ENCODE data around the gene PDPK1. TPM values are rescaled to one million over a fixed set of nuclear protein-coding genes. Genes with fewer than 3 reads are reported as not detected.

PDPK1 gene
- 17.2 and 20.6 TPM in 2 replicates for total RNA-seq

DNA sequence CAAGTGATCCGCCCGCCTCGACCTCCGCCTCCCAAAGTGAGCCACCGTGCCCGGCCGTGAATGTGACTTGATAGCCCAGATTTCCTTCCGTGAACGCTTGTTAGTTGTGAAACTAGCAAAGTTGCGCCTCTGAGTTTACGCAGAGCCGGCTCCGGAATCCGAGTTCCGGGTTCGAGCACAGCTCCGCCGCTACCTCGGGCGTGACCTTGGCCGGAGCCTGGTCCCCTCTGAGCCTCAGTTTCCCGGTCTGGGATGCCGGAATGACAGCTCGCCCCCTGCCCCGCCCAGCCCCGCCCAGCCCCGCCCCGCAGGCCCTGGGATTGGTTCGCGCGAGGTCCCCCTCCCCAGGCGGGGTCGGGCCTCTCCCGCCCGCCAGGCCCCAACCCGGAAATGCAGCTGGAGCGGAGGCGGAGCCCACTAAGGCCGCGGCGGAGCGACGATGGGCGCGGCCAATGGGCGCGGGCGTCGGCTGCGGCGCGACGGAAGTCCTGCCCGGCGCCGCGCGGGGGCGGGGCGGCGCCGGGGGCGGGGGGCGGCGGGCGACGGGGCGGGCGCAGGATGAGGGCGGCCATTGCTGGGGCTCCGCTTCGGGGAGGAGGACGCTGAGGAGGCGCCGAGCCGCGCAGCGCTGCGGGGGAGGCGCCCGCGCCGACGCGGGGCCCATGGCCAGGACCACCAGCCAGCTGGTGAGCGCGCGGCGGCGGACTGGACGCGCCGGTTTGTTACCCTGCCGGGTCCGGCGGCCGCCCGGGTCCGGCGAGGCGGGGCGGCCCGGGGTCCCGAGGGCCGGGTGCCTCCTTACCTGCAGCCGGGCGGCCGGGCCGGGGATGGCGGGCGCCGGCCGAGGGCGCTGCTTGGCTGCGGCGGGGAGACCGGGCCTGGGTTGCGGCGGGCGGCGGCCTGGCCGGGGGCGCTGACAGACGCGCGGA lies at the start of gene PDPK1:
TSS of gene PDPK1 (plus strand) at position 571 of the 929 bp plus-strand sequence. CDS start at position 663, 92 bp downstream.

DNA sequence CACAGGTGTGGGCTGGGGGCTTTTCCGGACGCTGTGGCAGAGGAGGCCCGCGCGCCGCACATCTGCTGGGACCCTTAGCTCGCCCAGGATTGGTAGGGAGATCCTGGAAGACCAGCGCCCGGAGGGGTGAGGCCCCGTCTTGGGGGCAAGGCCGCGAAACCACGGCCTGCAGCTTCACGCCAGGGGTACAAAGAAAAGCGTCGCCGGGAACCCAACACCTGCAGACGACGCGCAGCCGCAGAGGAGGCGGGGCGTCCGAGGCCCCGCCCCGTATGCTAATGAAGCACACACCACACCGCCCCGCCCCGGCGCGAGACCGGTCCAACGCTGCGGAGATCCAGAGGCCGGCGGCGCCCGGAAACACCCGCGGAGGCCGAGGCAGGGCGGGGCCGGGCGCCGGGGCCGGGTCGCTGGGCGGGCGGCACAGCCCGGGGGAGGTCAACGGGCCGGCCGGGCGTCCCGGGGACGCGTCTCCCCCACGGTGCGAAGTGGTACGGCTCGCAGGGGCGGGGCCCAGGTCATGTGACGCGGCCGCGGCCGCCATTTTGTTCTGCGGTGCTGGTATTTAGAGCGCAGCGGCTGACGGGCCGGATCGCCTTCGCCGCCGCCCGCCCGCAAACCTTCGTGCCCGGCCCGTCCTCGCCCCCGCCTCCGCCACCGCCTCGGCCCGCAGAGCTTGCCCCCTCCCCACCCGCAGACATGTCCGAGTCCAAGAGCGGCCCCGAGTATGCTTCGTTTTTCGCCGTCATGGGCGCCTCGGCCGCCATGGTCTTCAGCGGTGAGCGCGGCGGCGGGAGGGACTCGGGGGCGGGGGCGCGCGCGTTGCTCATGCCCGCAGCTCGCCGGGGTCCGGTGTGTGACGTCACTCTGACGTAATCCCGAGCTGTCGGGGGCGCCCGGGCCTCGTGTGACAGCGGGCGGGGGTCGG lies 24.2 kb upstream of the PDPK1 start, which contains the start of gene ATP6V0C:
TSS of gene ATP6V0C (plus strand) at position 548 of the 928 bp plus-strand sequence. CDS start at position 700, 152 bp downstream.

DNA sequence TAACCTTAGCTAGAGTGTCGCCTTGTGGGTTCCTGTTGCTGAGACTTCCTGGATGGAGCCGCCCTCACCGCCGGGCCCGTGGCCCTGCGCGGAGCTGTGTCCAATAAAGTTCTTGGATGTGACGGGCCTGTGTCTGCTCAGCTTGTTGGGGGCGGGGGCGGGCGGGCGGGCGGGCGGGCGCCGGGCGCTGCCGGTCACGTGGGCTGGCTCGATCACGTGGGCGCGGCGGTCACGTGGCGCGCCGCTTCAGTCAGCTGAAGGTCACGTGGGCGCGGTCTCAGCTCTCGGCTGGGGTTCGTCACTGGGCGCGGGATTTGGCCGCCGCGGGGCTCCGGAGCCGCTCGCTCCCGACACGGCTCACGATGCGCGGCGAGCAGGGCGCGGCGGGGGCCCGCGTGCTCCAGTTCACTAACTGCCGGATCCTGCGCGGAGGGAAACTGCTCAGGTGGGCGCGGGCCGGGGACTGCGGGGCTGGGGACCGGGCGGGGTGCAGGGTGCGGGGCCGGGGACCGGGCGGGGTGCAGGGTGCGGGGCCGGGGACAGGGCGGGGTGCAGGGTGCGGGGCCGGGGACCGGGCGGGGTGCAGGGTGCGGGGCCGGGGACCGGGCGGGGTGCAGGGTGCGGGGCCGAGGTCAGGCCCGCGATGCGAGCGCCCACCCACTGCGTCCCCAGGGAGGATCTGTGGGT lies 17.6 kb upstream of the PDPK1 start, which contains the start of gene AMDHD2:
TSS of gene AMDHD2 (plus strand) at position 275 of the 687 bp plus-strand sequence. CDS start at position 363, 88 bp downstream.

DNA sequence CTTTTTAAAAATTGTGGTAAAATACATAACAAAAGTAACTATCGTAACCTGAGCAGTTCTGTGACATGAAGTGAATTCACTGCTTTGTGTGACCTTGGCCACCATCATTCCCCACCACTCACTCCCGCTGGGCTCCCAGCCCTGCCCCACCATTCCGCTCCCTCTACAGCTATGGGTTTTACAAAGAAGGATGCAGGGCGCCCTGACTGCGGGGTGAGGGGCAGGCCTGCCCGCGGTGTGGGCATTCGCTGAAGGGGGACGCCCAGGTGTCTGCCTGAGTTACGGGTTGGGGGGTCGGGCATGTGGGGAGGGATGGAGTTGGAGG lies 6.5 kb upstream of the PDPK1 start, which contains the start of gene CEMP1:
TSS of gene CEMP1 (minus strand) at position 38 of the 325 bp plus-strand sequence. CDS start 335 bp downstream, outside the sequence.

Small RNA genes lying within 50 kb of the gene (small RNA-seq; reads per million reads assigned to genes)
- gene AC093525.1 (not detected), gene MIR3178 (not detected)

Other genes with a start within 250 kb of the PDPK1 start
- 1.6 and 2.5 TPM in 2 replicates for gene ABCA3, start 197.3 kb upstream of the PDPK1 start, total RNA-seq
- 9.9 and 11.9 TPM in 2 replicates for gene CCNF, start 108.6 kb upstream of the PDPK1 start, total RNA-seq
- 1.8 TPM in 2 replicates for gene TEDC2, start 77.9 kb upstream of the PDPK1 start, total RNA-seq
- gene NTN3, start 66.7 kb upstream of the PDPK1 start, total RNA-seq = 0.13 and 0.76 TPM in 2 replicates
- gene TBC1D24, start 62.9 kb upstream of the PDPK1 start, total RNA-seq = 14.3 and 17.1 TPM in 2 replicates
- gene ATP6V0C, start 24.1 kb upstream of the PDPK1 start, total RNA-seq = 31.6 and 35.9 TPM in 2 replicates
- 28.1 and 36.8 TPM in 2 replicates for gene AMDHD2, start 17.6 kb upstream of the PDPK1 start, total RNA-seq
- not detected in 2 replicates for gene CEMP1, start 6.6 kb upstream of the PDPK1 start, total RNA-seq
- 17.5 and 22.3 TPM in 2 replicates for gene KCTD5, start 144.5 kb downstream of the PDPK1 start, total RNA-seq
- gene PRSS27, start 182.2 kb downstream of the PDPK1 start, total RNA-seq = 1.1 and 1.3 TPM in 2 replicates
- 82.6 and 88.5 TPM in 2 replicates for gene SRRM2, start 214.6 kb downstream of the PDPK1 start, total RNA-seq
- gene ELOB, start 239.3 kb downstream of the PDPK1 start, total RNA-seq = 163 and 314 TPM in 2 replicates
- not detected in 2 replicates for gene PRSS33, start 249.5 kb downstream of the PDPK1 start, total RNA-seq